RWPE2 (cell line): ENCODE measurements around the gene DSN1.

Experiments used
- ATAC-seq: fragments of 200-7000 bp; cut with Tn5 transposase; 3 replicates; pipeline ENCODE4 v1.9.1; 2021; ENCODE audit warnings: low read depth
- DNase-seq: peaks from one replicate; pipeline ENCODE4 v3.0.0-alpha.2; 2020; ENCODE audit warnings: low spot score
- H3K27ac ChIP-seq: fragments of 450-650 bp; 2 replicates; pipeline ENCODE4 v1.5.1; 2017; ENCODE audit warnings: mild to moderate bottlenecking; ENCODE audit not compliant: poor library complexity, severe bottlenecking
- H3K27me3 ChIP-seq: fragments of 250-450 bp; sonication (Bioruptor Pico); 2 replicates; pipeline ENCODE4 v1.5.1; 2021; ENCODE audit warnings: mild to moderate bottlenecking, moderate library complexity; ENCODE audit not compliant: insufficient read depth, poor library complexity, severe bottlenecking
- H3K36me3 ChIP-seq: fragments of 250-450 bp; sonication (Bioruptor Pico); 2 replicates; pipeline ENCODE4 v1.5.1; 2020; ENCODE audit warnings: low read depth, mild to moderate bottlenecking, moderate library complexity
- H3K4me1 ChIP-seq: fragments of 250-450 bp; sonication (Bioruptor Pico); 2 replicates; pipeline ENCODE4 v1.5.1; 2021; ENCODE audit warnings: mild to moderate bottlenecking, moderate library complexity; ENCODE audit not compliant: insufficient read depth, poor library complexity, severe bottlenecking
- H3K4me3 ChIP-seq: fragments of 250-450 bp; sonication (Bioruptor Pico); 2 replicates; pipeline ENCODE4 v1.5.1; 2021; ENCODE audit warnings: mild to moderate bottlenecking, moderate library complexity; ENCODE audit not compliant: severe bottlenecking
- H3K9me3 ChIP-seq: fragments of 250-450 bp; sonication (Bioruptor Pico); 2 replicates; pipeline ENCODE4 v1.5.1; 2021; ENCODE audit warnings: mild to moderate bottlenecking, moderate library complexity; ENCODE audit not compliant: severe bottlenecking
- CTCF ChIP-seq: fragments of 450-650 bp; IDR thresholded peaks from one replicate; pipeline ENCODE4 v1.5.1; 2017; ENCODE audit warnings: mild to moderate bottlenecking, moderate library complexity; ENCODE audit not compliant: poor library complexity, severe bottlenecking

Gene DSN1

DNA sequence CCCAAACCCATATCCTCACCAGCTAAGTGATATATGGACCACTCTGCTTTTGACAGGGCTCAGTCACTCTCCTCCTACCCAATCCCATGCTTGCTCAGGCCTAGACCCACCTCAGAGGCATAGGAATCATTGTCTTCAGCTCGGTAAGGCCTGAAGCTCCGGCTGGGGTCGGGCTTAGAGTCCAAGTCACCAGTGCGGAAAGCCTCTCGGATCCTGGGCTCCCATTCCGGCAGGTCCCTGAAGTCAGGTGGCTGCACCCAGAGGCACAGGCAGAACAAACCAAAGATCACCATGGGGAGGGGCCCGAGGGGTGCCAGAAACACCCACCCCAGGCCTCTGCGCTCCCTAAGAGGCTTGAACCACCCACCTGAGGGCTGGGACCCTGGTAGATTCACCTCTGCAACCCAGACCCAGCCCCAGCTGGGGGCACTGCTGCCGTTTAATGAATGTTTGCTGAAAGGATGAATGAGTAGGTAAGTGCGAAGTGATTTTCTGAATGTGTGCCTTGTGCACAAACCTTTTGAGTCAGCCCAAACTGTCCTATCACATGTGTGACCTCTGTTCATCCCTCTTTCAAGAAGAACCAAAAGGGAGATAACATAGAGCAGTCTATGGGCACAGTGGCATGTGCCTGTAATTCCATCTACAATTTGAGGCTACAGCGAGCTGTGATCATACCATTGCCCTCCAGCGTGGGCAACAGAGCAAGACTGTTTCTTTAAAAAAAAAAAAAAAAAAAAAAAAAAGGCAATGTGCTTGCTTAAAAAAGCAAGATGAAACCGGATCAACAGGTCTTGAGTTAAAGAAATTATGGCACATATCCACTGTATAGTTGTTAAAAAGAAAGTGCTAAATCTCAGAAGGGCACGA lies 39.3 kb upstream of the DSN1 start:
- no peak for TF ChIP-seq CTCF
- Histone ChIP-seq H3K27me3 (no peaks in the 10 kb centered on the region), H3K4me3 (no peak overlapping the region), H3K9me3 (no peaks in the 10 kb centered on the region), H3K36me3 (peaks cover 96% of the 10 kb centered on the region), H3K27ac (no peak overlapping the region), H3K4me1 (no peaks in the 10 kb centered on the region)
- ATAC-seq (no peak), DNase-seq (no peak)

- Histone ChIP-seq H3K4me3 (no peak overlapping the region), H3K36me3 (peaks cover 98% of the 10 kb centered on the region), H3K27me3 (no peaks in the 10 kb centered on the region), H3K27ac (no peak overlapping the region), H3K4me1 (no peaks in the 10 kb centered on the region), H3K9me3 (no peaks in the 10 kb centered on the region)
- peak; percentile 99 for TF ChIP-seq CTCF
- ATAC-seq (peak; percentile 60), DNase-seq (no peak)
These were observed 35.0 kb upstream of the DSN1 start for GRCh38 chr20:36808317-36809257.

DNA sequence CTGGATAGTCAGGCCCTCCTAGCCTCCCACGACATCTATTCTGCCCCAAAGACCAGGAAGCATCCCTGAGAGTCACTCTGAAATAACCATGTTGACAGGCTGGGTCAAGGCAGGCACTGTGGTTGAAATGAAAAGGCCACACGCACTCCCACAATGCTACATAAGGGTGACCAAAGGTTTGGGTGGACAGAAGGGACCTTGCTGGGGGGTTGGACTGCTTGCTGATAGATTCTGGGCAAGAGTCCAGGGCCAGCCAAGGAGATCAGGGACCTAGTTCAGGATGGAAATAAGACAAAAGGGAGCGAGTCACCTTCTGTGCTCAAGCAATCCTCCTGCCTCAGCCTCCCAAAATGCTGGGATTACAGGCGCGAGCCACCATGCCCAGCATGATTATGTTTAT lies 32.5 kb upstream of the DSN1 start:
- no peak for ATAC-seq
- Histone ChIP-seq H3K9me3 (no peaks in the 10 kb centered on the region), H3K36me3 (peaks cover 98% of the 10 kb centered on the region)

GRCh38 chr20:36805396-36805795 lies 31.8 kb upstream of the DSN1 start:
- ATAC-seq (no peak), DNase-seq (no peak)
- H3K27ac ChIP-seq = no peak overlapping the region
- no peaks in the 10 kb centered on the region for H3K4me1 ChIP-seq
- H3K9me3 ChIP-seq = no peaks in the 10 kb centered on the region
- no peaks in the 10 kb centered on the region for H3K27me3 ChIP-seq
- no peak overlapping the region for H3K4me3 ChIP-seq
- TF ChIP-seq CTCF = no peak
- peaks cover 98% of the 10 kb centered on the region for H3K36me3 ChIP-seq

More for the DNA sequence above, 32.5 kb upstream of the DSN1 start:
- TF ChIP-seq CTCF = no peak
- Histone ChIP-seq H3K27ac (no peak overlapping the region), H3K4me3 (no peak overlapping the region), H3K27me3 (no peaks in the 10 kb centered on the region), H3K4me1 (no peaks in the 10 kb centered on the region)
- DNase-seq = no peak
